HG03135 (cell line): ENCODE data around the gene KLF2.
A peak's percentile ranks its signal among the peaks of the same experiment; 100 is the strongest.

Source experiments
- ATAC-seq: cut with Tn5 transposase; IDR thresholded peaks from one replicate; pipeline ENCODE4 v1.9.1; 2021; ENCODE audit warnings: mild to moderate bottlenecking, moderate library complexity; ENCODE audit not compliant: unreplicated experiment

Gene KLF2

GRCh38 chr19:16306728-16307402 is 17.8 kb upstream of the KLF2 start:
- no peak for ATAC-seq

- ATAC-seq = no peak
Observed at GRCh38 chr19:16308081-16308480, 16.5 kb upstream of the KLF2 start.

- no peak for ATAC-seq
Observed at GRCh38 chr19:16309643-16310042, 15.0 kb upstream of the KLF2 start.

DNA sequence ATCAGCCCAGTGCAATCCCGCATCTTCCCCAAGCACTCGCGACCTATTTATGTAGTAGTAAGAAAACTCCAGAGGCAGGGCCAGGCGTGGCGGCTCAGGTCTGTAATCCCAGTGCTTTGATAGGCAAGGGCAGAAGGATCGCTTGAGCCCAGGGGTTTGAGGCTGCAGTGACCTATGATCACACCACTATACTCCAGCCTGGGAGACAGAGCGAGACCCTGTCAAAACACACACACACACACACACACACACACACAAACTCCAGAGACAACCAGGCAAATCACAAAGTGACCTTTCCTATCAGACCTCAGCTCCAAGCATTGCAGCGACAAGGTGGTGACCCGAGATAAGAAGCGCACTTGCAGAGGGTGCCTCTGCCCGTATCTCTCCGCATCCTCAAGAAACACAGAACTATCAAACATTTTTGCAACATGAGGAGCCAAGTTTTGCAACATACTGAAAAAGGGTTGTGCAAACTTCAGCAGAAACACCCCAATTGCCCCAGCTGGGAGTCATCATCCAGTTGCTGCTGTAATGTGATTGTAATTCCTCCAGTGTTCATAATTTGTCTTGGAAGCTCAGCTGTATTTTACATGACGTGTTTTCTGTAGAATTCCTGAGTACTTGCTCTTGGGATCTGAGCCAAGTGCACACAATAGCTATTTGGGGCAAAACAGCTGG is 8.7 kb upstream of the KLF2 start:
- no peak for ATAC-seq

DNA sequence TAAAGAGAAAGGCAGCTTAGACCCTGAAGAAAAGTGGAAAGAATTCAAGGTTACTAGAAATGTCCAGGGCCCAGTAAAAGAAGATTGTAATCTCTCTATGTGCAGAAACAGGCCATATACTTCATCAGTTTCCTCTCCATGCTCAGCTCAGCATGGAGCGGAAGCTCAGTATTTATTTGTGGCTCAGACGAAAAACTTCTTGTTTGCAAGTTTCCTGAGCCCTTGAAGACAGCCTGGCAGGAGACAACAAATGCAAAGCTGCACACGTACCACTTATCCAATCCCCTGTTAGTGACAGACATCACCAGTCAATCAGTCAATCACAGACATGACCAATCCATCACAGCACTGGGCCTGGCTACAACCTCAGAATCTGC is 8.1 kb upstream of the KLF2 start:
- no peak for ATAC-seq

DNA sequence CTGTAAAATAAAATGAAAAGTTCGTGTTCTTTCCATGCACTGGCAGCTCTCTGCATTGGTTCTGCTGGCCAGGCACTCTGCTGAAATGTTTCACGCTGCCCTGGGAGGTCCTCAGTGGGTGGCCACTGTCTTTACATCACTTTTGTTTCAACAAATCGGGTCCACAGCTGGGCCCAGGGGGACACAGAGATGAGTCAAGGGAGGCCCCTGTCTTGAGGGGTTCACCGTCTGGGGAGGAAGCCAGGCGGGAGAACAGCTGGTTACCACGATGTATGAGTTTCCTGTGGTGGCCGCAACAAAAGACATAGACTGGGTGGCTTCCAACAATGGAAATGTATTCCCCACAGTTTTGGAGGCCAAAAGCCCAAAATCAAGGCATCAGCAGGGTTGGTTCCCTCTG is 5.1 kb upstream of the KLF2 start:
- ATAC-seq = no peak

- ATAC-seq = no peak
Observed at GRCh38 chr19:16320987-16321386, 3.6 kb upstream of the KLF2 start.

DNA sequence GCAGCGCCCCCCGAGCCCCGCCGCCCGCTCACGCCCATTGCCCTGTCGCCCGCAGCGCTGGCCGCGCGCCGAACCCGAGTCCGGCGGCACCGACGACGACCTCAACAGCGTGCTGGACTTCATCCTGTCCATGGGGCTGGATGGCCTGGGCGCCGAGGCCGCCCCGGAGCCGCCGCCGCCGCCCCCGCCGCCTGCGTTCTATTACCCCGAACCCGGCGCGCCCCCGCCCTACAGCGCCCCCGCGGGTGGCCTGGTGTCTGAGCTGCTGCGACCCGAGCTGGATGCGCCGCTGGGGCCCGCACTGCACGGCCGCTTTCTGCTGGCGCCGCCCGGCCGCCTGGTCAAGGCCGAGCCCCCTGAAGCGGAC is 518 bp downstream of the KLF2 start:
- no peak for ATAC-seq

- no peak for ATAC-seq
Observed at GRCh38 chr19:16325641-16326400, 1.2 kb downstream of the KLF2 start.

GRCh38 chr19:16326401-16327168 is 2.0 kb downstream of the KLF2 start:
- ATAC-seq = no peak

- ATAC-seq = no peak
Observed at GRCh38 chr19:16327169-16327475, 2.5 kb downstream of the KLF2 start.

DNA sequence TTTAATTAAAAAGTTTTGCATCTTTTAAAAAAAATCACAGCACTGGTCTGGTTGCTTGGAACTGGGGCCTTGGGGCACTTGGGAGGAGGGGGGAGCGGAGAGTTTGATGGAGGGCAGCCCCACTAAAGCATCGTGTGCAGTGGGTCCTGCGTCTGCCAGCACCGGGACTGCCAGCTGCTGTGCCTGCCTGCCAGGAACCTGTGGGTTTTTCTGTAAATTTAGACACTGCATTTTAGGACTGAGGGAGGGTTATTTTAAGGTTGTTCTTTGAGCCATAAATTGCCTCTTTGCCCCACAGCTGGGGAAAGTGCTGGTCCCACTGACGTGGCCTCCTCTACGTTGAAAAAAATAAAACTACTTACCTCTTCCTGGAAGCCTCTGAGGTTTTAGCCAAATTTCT is 2.9 kb downstream of the KLF2 start:
- no peak for ATAC-seq

- no peak for ATAC-seq
Observed at GRCh38 chr19:16327911-16328823, 3.5 kb downstream of the KLF2 start.

GRCh38 chr19:16328824-16329482 is 4.3 kb downstream of the KLF2 start:
- no peak for ATAC-seq

GRCh38 chr19:16330368-16330801 is 5.8 kb downstream of the KLF2 start:
- peak; percentile 47 for ATAC-seq

- no peak for ATAC-seq
Observed at GRCh38 chr19:16330806-16331690, 6.4 kb downstream of the KLF2 start.

DNA sequence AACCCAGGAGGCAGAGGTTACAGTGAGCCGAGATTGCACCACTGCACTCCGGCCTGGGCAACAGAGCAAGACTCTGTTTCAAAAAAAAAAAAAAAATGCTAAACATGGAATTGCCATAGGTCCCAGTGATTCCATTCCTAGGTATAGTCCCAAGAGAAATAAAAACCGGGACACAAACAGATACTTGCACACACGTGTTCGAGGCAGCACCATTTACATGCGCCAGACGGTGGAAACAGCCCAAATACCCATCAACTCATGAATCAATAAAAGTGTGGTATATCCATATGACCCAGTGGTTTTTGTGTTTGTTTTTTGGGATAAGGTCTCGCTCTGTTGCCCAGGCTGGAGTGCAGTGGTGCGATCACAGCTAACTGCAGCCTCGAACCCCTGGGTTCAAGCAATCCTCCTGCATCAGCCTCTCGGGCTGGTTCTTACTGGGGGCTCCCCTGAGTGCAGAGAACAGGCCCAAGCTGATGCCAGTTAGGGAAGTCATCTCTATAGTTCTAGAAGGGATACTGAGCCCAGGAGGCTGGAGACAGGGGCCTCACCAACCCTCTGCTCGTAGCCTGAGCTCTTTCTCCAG is 8.5 kb downstream of the KLF2 start:
- no peak for ATAC-seq

DNA sequence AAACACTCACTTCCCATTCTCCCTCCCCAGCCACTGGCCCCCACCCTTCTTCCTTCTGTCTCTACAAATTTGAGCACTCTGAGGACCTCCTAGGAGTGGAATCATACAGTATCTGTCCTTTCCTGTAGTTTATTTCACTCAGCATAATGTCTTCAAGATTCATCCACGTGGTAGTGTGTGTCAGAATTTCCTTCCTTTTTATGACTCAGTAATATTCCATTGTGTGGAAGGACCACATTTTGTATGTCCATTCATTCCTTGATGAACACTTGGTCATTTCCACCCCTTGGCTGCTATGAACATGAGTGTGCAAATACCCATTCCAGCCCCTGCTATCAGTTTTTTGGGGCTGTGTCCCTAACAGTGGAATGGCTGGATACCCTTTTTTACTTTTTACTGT is 9.8 kb downstream of the KLF2 start:
- ATAC-seq = no peak

GRCh38 chr19:16335226-16335625 is 10.6 kb downstream of the KLF2 start:
- no peak for ATAC-seq
